ENCODE results near the gene ZBTB21. TPM values are rescaled to one million over a fixed set of nuclear protein-coding genes. Genes with fewer than 3 reads are reported as not detected.

Gene ZBTB21
- polyA plus RNA-seq, 3 donors: 4.7 to 7.2 (median 6.3) TPM

GRCh38 chr21:41962425-41962966 is 47.7 kb downstream of the ZBTB21 start:
- Histone ChIP-seq H4K20me1 (ENCODE audit: insufficient read depth, low read length) (no peaks in the 10 kb centered on the region), H3K9me3 (replicated peaks in 1 of 2; ENCODE audit: control insufficient read depth in 1 of 2, insufficient read depth in 1 of 2, low read length in 2 of 2) (no peaks in the 10 kb centered on the region), H3K79me2 (ENCODE audit: insufficient read depth, low read length) (no peaks in the 10 kb centered on the region), H3K36me3 (replicated peaks in 1 of 2; ENCODE audit: control insufficient read depth in 1 of 2, insufficient read depth in 2 of 2, low read length in 2 of 2) (no peaks in the 10 kb centered on the region), H3K9ac (ENCODE audit: insufficient read depth, low read length, poor library complexity, severe bottlenecking) (no peak overlapping the region), H3K27me3 (ENCODE audit: control insufficient read depth in 2 of 2, insufficient read depth in 2 of 2, low read length in 2 of 2) (no peaks in the 10 kb centered on the region), H2AFZ (ENCODE audit: insufficient read depth, low read depth, low read length, poor library complexity, severe bottlenecking) (no peak overlapping the region), H3K4me3 (replicated peaks in 1 of 3; ENCODE audit: low read depth in 2 of 3, low read length in 3 of 3) (no peak overlapping the region), H3K27ac (ENCODE audit: low read depth in 1 of 2, low read length in 2 of 2) (no peak overlapping the region), H3K4me1 (ENCODE audit: control insufficient read depth in 1 of 2, insufficient read depth in 2 of 2, low read length in 2 of 2) (peaks cover 0 to 3% of the 10 kb centered on the region in 2 donors), H3K4me2 (replicated peaks; ENCODE audit: extremely low read depth, low read length, poor library complexity, severe bottlenecking) (no peak overlapping the region)
- Mint-ChIP-seq H3K27me3 (ENCODE audit: low read depth in 3 of 3) (peaks cover 6 to 10% (median 7%) of the 10 kb centered on the region in 3 donors), H3K36me3 (no peaks in the 10 kb centered on the region), H3K4me1 (peaks cover 8% of the 10 kb centered on the region), H3K9me3 (no peaks in the 10 kb centered on the region), H3K4me3 (no peak overlapping the region), H3K27ac (peak overlapping the region in 1 of 7 donors; percentile 46)
- 95% methylated on average over 6 of the region's 11 CpGs for WGBS (ENCODE audit: insufficient coverage)
- DNase-seq: no peak
- intact Hi-C loops (cut with micrococcal nuclease): no loop called here
- no peak for TF ChIP-seq CTCF (IDR thresholded peaks at IDR 0.05)

GRCh38 chr21:41961753-41962152 is 48.4 kb downstream of the ZBTB21 start:
- no peaks in the 10 kb centered on the region for H3K9me3 Mint-ChIP-seq
- 59% methylated on average over 4 of the region's 8 CpGs for WGBS (ENCODE audit: insufficient coverage)
- no peaks in the 10 kb centered on the region for H3K27me3 ChIP-seq (ENCODE audit: control insufficient read depth in 2 of 2, insufficient read depth in 2 of 2, low read length in 2 of 2)
- no peak for DNase-seq
- no peak for TF ChIP-seq CTCF (IDR thresholded peaks at IDR 0.05)
- H3K4me1 Mint-ChIP-seq: peaks cover 11% of the 10 kb centered on the region
- H3K4me1 ChIP-seq (ENCODE audit: control insufficient read depth in 1 of 2, insufficient read depth in 2 of 2, low read length in 2 of 2): peaks cover 0 to 3% of the 10 kb centered on the region in 2 donors
- H3K27ac ChIP-seq (ENCODE audit: low read depth in 1 of 2, low read length in 2 of 2): no peak overlapping the region
- peak overlapping the region; percentile 43 for H2AFZ ChIP-seq (ENCODE audit: insufficient read depth, low read depth, low read length, poor library complexity, severe bottlenecking)
- no peak overlapping the region for H3K4me3 Mint-ChIP-seq
- H3K27me3 Mint-ChIP-seq (ENCODE audit: low read depth in 3 of 3): peaks cover 7 to 11% (median 9%) of the 10 kb centered on the region in 3 donors
- no peaks in the 10 kb centered on the region for H3K36me3 ChIP-seq (replicated peaks in 1 of 2; ENCODE audit: control insufficient read depth in 1 of 2, insufficient read depth in 2 of 2, low read length in 2 of 2)
- no peaks in the 10 kb centered on the region for H3K9me3 ChIP-seq (replicated peaks in 1 of 2; ENCODE audit: control insufficient read depth in 1 of 2, insufficient read depth in 1 of 2, low read length in 2 of 2)
- peak overlapping the region in 3 of 7 donors; percentile 6 to 46 (median 43) for H3K27ac Mint-ChIP-seq
- H3K4me3 ChIP-seq (replicated peaks in 1 of 3; ENCODE audit: low read depth in 2 of 3, low read length in 3 of 3): no peak overlapping the region
- H3K79me2 ChIP-seq (ENCODE audit: insufficient read depth, low read length): no peaks in the 10 kb centered on the region
- H3K9ac ChIP-seq (ENCODE audit: insufficient read depth, low read length, poor library complexity, severe bottlenecking): no peak overlapping the region
- H4K20me1 ChIP-seq (ENCODE audit: insufficient read depth, low read length): no peaks in the 10 kb centered on the region
- H3K4me2 ChIP-seq (replicated peaks; ENCODE audit: extremely low read depth, low read length, poor library complexity, severe bottlenecking): no peak overlapping the region
- H3K36me3 Mint-ChIP-seq: no peaks in the 10 kb centered on the region
- intact Hi-C loops (cut with micrococcal nuclease): no loop called here

Measured in CD14-positive monocyte (primary cell).